Measurements from ENCODE around the gene SHISA5.

DNA sequence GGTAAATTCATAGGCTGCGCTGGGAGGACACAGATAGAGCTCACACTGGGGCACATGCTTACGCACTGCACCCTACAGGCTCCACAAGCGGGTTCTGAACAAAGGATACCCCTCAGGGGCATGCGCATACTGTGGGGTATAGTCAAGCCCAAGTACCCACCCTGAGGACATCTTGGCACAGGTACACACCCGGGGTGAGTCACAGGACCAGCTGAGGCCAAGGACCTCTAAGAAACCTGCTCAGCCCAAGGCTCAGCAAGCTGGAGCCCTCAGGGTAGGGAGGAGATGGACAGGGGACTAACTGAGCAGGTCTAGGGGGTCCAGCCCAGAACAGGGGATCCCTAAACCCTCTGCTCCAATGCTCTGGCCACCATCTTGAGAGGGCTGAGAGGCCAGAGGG is 3.3 kb downstream of the SHISA5 start:
- TF ChIP-seq POLR2A (IDR thresholded peaks at IDR 0.05), result no peak
- TF ChIP-seq, protein P1, sequence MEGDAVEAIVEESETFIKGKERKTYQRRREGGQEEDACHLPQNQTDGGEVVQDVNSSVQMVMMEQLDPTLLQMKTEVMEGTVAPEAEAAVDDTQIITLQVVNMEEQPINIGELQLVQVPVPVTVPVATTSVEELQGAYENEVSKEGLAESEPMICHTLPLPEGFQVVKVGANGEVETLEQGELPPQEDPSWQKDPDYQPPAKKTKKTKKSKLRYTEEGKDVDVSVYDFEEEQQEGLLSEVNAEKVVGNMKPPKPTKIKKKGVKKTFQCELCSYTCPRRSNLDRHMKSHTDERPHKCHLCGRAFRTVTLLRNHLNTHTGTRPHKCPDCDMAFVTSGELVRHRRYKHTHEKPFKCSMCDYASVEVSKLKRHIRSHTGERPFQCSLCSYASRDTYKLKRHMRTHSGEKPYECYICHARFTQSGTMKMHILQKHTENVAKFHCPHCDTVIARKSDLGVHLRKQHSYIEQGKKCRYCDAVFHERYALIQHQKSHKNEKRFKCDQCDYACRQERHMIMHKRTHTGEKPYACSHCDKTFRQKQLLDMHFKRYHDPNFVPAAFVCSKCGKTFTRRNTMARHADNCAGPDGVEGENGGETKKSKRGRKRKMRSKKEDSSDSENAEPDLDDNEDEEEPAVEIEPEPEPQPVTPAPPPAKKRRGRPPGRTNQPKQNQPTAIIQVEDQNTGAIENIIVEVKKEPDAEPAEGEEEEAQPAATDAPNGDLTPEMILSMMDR (IDR thresholded peaks at IDR 0.05), result no peak

Measured in right lobe of liver (tissue), 4 donors.